ENCODE measurements around the gene PBXIP1. TPM values are rescaled to one million over a fixed set of nuclear protein-coding genes. Genes with fewer than 3 reads are reported as not detected.

PBXIP1 gene
- total and polyA plus RNA-seq, 2 experiments from 2014 or later, result 53.0 to 61.0 TPM

DNA sequence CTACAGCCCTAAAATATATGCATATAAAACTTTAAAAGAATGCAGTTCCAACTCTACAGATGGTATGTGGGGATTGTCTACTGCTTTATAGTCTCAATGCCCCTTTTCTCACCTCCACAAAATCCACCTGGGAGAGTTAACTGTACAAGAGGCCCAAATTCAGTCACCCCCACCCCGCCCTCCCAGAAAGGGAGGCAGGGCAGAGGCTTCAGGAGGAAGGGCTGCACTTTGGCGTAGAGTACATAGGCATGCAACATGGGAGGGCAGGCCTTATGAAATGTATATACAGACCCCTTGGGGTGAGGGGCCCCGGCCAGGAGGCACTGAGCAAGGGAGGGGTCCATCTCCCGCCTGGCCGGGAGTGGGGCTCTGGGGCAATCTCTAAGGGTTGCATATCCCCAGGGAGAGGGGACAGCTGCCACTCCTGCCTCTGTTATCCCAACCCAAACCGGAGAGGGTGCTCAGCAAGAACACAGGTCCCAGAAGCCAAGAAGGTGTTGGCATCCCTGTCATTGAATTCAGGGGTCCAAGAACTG lies 7.0 kb upstream of the PBXIP1 start:
- Histone ChIP-seq H3K4me1 (ENCODE audit: insufficient read depth) (peaks cover 19% of the 10 kb centered on the region), H3K27me3 (no peaks in the 10 kb centered on the region), H3K4me3 (peak overlapping the region; percentile 99), H3K79me2 (peaks cover 79% of the 10 kb centered on the region), H4K20me1 (ENCODE audit: insufficient read depth, poor library complexity, severe bottlenecking) (no peaks in the 10 kb centered on the region), H3K27ac (peak overlapping the region; percentile 100), H3K36me3 (replicated peaks; ENCODE audit: insufficient read depth, low read depth) (no peaks in the 10 kb centered on the region), H3K9me2 (replicated peaks; ENCODE audit: insufficient read depth) (no peaks in the 10 kb centered on the region), H2AFZ (no peak overlapping the region), H3K4me2 (peak overlapping the region; percentile 97), H3K9me3 (ENCODE audit: low read depth) (no peaks in the 10 kb centered on the region)
- no peak for DNase-seq (ENCODE audit: low spot score)
- WGBS (ENCODE audit: low lambda C conversion rate, missing lambda C conversion rate), result 82% methylated on average over 6 of the region's 6 CpGs
- TF ChIP-seq EZH2 (IDR thresholded peaks at IDR 0.05; ENCODE audit: borderline replicate concordance) (no peak), EZH2phosphoT487 (IDR thresholded peaks at IDR 0.05; ENCODE audit: low read depth, severe bottlenecking, unreplicated experiment) (no peak)
- TF ChIP-seq, protein P1, sequence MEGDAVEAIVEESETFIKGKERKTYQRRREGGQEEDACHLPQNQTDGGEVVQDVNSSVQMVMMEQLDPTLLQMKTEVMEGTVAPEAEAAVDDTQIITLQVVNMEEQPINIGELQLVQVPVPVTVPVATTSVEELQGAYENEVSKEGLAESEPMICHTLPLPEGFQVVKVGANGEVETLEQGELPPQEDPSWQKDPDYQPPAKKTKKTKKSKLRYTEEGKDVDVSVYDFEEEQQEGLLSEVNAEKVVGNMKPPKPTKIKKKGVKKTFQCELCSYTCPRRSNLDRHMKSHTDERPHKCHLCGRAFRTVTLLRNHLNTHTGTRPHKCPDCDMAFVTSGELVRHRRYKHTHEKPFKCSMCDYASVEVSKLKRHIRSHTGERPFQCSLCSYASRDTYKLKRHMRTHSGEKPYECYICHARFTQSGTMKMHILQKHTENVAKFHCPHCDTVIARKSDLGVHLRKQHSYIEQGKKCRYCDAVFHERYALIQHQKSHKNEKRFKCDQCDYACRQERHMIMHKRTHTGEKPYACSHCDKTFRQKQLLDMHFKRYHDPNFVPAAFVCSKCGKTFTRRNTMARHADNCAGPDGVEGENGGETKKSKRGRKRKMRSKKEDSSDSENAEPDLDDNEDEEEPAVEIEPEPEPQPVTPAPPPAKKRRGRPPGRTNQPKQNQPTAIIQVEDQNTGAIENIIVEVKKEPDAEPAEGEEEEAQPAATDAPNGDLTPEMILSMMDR (IDR thresholded peaks at IDR 0.05; ENCODE audit: poor library complexity), result no peak

DNA sequence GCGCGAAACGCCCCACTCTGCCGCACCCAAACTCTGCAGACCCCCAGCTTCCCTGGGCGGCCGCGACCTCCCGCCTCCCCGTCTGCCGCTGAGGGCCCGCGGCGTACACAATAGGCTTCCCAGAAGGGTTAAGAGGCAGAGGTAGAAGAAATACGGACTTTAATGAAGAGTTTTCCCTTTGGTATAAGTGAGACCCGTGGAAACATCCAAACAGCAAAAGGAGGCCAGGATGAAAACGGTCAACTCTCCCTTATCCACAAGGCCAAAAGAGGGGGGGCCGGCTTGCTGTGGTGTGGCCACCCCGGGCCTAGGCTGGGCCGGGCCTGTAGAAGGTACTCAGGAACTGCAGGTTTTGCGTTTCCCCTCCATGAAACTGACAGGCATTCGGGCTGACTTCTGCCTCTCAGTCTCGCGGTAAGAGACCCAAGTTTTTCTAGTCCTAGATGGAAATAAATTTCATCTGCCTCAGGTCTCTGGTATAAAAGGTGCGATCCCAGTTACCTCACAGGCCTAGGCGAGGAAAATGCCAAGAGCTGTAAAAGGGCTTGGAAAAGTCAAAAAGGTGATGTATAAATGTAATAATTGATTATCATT lies 6.4 kb upstream of the PBXIP1 start:
- Histone ChIP-seq H3K27ac (peak overlapping the region; percentile 100), H3K79me2 (peaks cover 74% of the 10 kb centered on the region), H3K9me3 (ENCODE audit: low read depth) (no peaks in the 10 kb centered on the region), H3K36me3 (replicated peaks; ENCODE audit: insufficient read depth, low read depth) (no peaks in the 10 kb centered on the region), H3K27me3 (no peaks in the 10 kb centered on the region), H3K4me1 (ENCODE audit: insufficient read depth) (peaks cover 23% of the 10 kb centered on the region), H2AFZ (peak overlapping the region; percentile 60), H3K4me3 (peak overlapping the region; percentile 99), H3K4me2 (peak overlapping the region; percentile 97), H3K9me2 (replicated peaks; ENCODE audit: insufficient read depth) (no peaks in the 10 kb centered on the region), H4K20me1 (ENCODE audit: insufficient read depth, poor library complexity, severe bottlenecking) (no peaks in the 10 kb centered on the region)
- DNase-seq (ENCODE audit: low spot score), result no peak
- 9% methylated on average over 22 of the region's 25 CpGs for WGBS (ENCODE audit: low lambda C conversion rate, missing lambda C conversion rate)
- TF ChIP-seq, protein P1 (IDR thresholded peaks at IDR 0.05; ENCODE audit: poor library complexity), result no peak
- TF ChIP-seq EZH2phosphoT487 (IDR thresholded peaks at IDR 0.05; ENCODE audit: low read depth, severe bottlenecking, unreplicated experiment), result no peak
- TF ChIP-seq EZH2 (IDR thresholded peaks at IDR 0.05; ENCODE audit: borderline replicate concordance), result no peak

DNA sequence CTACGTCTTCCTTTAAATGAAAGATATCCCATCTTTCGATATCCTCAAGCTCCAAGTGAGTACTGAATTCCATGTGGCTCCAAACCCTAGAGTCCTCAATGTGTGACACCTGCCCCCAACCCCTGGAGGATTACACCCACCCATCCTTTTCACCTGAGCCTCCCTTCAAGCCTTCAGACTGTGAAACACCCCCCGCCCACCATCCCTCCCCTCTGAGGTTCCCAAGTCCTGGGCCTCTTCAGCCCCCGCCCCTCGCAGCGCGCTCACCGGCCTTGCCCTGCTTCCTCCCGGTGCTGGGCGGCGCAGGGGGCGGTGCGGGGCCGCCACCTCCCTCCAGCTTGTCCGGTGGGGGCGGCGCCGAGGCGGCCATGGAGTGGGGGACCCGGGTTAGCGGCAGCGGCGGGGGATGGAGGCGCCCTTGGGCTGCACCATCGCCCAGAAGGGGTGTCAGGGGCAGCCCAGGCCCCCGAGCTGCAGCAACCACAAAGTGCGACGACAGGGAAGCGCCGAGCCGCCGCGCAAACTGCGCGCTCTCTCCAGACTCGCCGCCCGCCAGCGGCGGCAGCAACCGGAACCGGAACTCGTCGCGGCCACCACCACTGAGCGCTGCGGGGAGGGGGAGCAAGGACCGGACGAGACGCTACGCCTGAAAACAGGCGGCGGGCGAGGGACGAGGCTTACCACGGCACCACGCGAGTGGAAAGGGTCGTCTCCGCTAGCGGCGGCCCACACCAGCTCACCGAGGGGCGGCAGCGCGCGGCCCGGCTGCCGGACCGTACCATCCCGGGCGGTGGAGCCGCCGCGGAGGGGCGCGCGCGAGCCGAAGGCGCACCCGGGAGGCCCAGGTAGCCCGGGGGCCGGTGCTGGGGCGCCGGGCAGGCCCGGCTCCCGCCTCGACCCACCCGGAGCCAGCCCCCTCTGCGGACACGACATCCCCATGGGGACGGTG lies 5.6 kb upstream of the PBXIP1 start, which contains the start of gene PYGO2:
Gene PYGO2, minus strand, starts transcription at position 576 of the 949 bp plus-strand sequence. Its CDS starts 206 bp downstream, at position 370.
- peak; percentile 88 for DNase-seq (ENCODE audit: low spot score)

More for the DNA sequence above, 5.6 kb upstream of the PBXIP1 start, which contains the start of gene PYGO2:
- peaks cover 66% of the 10 kb centered on the region for H3K79me2 ChIP-seq
- H3K9me3 ChIP-seq (ENCODE audit: low read depth), result no peaks in the 10 kb centered on the region
- peak within 1 kb of the TSS; percentile 99 for H3K4me3 ChIP-seq
- peaks cover 30% of the 10 kb centered on the region for H3K4me1 ChIP-seq (ENCODE audit: insufficient read depth)
- H3K9me2 ChIP-seq (replicated peaks; ENCODE audit: insufficient read depth), result no peaks in the 10 kb centered on the region
- H3K36me3 ChIP-seq (replicated peaks; ENCODE audit: insufficient read depth, low read depth), result no peaks in the 10 kb centered on the region
- no peaks in the 10 kb centered on the region for H3K27me3 ChIP-seq
- TF ChIP-seq EZH2 (IDR thresholded peaks at IDR 0.05; ENCODE audit: borderline replicate concordance), result no peak
- TF ChIP-seq EZH2phosphoT487 (IDR thresholded peaks at IDR 0.05; ENCODE audit: low read depth, severe bottlenecking, unreplicated experiment), result no peak
- TF ChIP-seq, protein P1 (IDR thresholded peaks at IDR 0.05; ENCODE audit: poor library complexity), result peak; percentile 79
- peak within 1 kb of the TSS; percentile 97 for H3K4me2 ChIP-seq
- H3K27ac ChIP-seq, result peak within 1 kb of the TSS; percentile 100
- WGBS (ENCODE audit: low lambda C conversion rate, missing lambda C conversion rate), result 3% methylated on average over 50 of the region's 93 CpGs
- H4K20me1 ChIP-seq (ENCODE audit: insufficient read depth, poor library complexity, severe bottlenecking), result no peaks in the 10 kb centered on the region
- peak within 1 kb of the TSS; percentile 60 for H2AFZ ChIP-seq

Data from hepatocyte (in vitro differentiated cells).